ENCODE results near the gene RHOG. TPM values are rescaled to one million over a fixed set of nuclear protein-coding genes. Genes with fewer than 3 reads are reported as not detected.
"Not testable (repeated sequence)": the region's sequence is repeated elsewhere in the genome, so short reads cannot be mapped to it uniquely, and the experiment has no call there.

Gene RHOG
- total and polyA plus RNA-seq, 7 donors = 37.3 to 90.3 (median 48.7) TPM

DNA sequence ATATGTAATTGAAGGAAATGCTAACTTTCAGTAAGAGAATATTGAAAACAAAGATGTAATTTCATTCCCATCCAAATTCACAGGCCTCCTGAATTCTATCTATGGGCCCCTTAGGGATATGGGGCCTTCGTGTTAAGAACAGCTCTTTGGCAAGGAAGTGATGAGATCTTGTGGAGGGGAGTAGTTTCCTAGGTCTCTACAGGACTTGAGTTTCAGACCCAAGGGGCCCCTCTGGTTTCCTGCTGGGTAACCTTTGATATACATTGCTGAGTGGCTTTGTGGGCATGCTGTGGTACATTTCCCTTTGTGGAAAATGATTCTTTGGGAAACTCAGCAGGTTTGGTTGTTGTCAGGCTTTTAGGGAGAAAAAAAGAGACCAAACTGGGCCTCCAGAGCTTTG lies 20.9 kb upstream of the RHOG start:
- Histone ChIP-seq H3K27ac (no peak overlapping the region), H3K4me3 (no peak overlapping the region), H3K9me3 (no peaks in the 10 kb centered on the region), H3K36me3 (no peaks in the 10 kb centered on the region), H3K27me3 (no peaks in the 10 kb centered on the region), H3K4me1 (peaks cover 0 to 79% (median 64%) of the 10 kb centered on the region in 4 donors)
- DNase-seq = no peak
- intact Hi-C loops (cut with DNase I) = no loop called here
- 35 to 66% methylated on average over 1 of the region's 1 CpG for WGBS, 2 donors
- TF ChIP-seq POLR2A (IDR thresholded peaks at IDR 0.05) (no peak), POLR2AphosphoS5 (IDR thresholded peaks at IDR 0.05) (no peak), EP300 (IDR thresholded peaks at IDR 0.05) (no peak)
- TF ChIP-seq, protein P1, sequence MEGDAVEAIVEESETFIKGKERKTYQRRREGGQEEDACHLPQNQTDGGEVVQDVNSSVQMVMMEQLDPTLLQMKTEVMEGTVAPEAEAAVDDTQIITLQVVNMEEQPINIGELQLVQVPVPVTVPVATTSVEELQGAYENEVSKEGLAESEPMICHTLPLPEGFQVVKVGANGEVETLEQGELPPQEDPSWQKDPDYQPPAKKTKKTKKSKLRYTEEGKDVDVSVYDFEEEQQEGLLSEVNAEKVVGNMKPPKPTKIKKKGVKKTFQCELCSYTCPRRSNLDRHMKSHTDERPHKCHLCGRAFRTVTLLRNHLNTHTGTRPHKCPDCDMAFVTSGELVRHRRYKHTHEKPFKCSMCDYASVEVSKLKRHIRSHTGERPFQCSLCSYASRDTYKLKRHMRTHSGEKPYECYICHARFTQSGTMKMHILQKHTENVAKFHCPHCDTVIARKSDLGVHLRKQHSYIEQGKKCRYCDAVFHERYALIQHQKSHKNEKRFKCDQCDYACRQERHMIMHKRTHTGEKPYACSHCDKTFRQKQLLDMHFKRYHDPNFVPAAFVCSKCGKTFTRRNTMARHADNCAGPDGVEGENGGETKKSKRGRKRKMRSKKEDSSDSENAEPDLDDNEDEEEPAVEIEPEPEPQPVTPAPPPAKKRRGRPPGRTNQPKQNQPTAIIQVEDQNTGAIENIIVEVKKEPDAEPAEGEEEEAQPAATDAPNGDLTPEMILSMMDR (IDR thresholded peaks at IDR 0.05) = no peak

DNA sequence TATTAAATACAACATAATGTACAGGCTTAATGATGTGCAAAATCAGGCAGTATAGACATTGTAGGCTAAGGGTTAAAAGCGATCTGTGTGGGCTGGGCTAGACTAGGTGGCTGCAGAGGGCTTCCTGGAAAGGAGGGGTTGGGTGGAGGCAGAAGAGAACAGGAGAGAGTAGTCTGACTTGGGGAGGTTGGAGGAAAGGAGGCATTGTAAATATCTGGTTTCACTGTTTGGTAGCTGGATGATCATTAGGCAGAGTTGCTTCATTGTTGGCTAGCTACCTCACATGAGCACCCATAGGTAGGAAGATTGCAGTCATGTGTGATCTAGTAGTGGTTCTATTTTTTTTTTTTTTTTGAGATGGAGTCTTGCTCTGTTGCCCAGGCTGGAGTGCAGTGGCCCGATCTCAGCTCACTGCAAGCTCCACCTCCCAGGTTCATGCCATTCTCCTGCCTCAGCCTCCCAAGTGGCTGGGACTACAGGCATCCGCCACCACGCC lies 20.2 kb upstream of the RHOG start:
- DNase-seq; H3K27me3 ChIP-seq; H3K36me3 ChIP-seq; H3K9me3 ChIP-seq; intact Hi-C loops (cut with DNase I); H3K4me3 ChIP-seq; H3K27ac ChIP-seq: not testable (repeated sequence)
- peaks cover 0 to 77% (median 63%) of the 10 kb centered on the region in 4 donors for H3K4me1 ChIP-seq
- WGBS, 2 donors = 61 to 62% methylated on average over 4 of the region's 4 CpGs

DNA sequence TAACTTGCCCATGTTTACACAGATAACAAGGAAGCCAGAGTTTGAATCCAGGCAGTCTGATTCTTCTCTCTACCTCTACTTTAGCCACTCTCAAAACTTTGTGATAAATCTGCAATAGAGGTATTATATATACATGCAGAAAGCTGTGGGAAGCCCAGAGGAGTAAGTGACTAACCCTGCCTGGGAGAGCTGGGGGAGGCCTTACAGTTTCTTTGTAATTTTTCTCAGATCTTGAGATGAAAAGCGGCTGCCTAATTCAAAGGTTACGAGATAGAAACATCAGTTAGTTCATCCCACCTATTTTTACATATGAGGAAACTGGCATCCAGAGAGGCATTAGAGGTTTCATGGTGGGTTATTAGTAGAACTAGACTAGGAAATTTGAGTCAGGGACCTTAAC lies 19.6 kb upstream of the RHOG start:
- TF ChIP-seq EP300 (IDR thresholded peaks at IDR 0.05) = no peak
- no peak for TF ChIP-seq POLR2A (IDR thresholded peaks at IDR 0.05)
- TF ChIP-seq POLR2AphosphoS5 (IDR thresholded peaks at IDR 0.05) = no peak
- TF ChIP-seq, protein P1 (IDR thresholded peaks at IDR 0.05) = no peak
- Histone ChIP-seq H3K4me3 (no peak overlapping the region), H3K4me1 (peaks cover 0 to 72% (median 58%) of the 10 kb centered on the region in 4 donors), H3K27me3 (no peaks in the 10 kb centered on the region), H3K36me3 (no peaks in the 10 kb centered on the region), H3K27ac (no peak overlapping the region), H3K9me3 (no peaks in the 10 kb centered on the region)
- DNase-seq = no peak
- intact Hi-C loops (cut with DNase I) = no loop called here
- WGBS, 2 donors = 72 to 91% methylated on average over 2 of the region's 2 CpGs

DNA sequence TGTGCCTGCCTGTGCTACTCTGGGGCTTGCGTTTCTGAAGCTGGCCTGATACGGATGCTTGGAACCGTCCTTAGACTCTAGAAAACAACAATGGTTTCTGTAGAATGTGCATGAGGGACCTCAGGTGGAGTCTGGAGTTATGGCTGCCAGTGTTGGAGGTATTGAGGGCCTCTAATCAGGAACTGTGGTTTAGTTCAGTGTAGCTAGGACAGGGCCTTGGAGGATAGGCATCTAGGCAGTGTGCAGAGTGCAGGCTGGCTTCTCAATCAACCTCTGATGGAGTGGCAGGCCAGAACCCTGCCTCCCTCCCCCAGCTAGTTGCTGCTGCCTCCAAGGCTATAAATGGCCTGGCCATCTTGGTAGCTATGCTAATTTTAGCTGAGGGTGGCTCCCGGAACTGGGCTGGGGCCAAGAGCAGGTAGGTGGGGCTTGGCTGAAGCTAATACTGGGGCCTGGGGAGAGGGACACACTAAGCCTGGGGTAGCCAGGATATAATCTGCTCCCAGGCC lies 18.7 kb upstream of the RHOG start:
- DNase-seq = no peak
- H3K27ac ChIP-seq = peak overlapping the region in 3 of 4 donors; percentile 64 to 100 (median 99)
- no peaks in the 10 kb centered on the region for H3K36me3 ChIP-seq
- peaks cover 0 to 66% (median 54%) of the 10 kb centered on the region in 4 donors for H3K4me1 ChIP-seq
- TF ChIP-seq EP300 (IDR thresholded peaks at IDR 0.05) (no peak), POLR2A (IDR thresholded peaks at IDR 0.05) (no peak), POLR2AphosphoS5 (IDR thresholded peaks at IDR 0.05) (no peak)
- TF ChIP-seq, protein P1 (IDR thresholded peaks at IDR 0.05) = no peak
- H3K27me3 ChIP-seq = no peaks in the 10 kb centered on the region
- no peaks in the 10 kb centered on the region for H3K9me3 ChIP-seq
- intact Hi-C loops (cut with DNase I) = loop anchor here (5.0 kb wide), 1 partner anchor 88 kb away; no protein-coding TSS in a partner anchor
- WGBS, 2 donors = 66 to 68% methylated on average over 4 of the region's 4 CpGs
- H3K4me3 ChIP-seq = peak overlapping the region in 1 of 4 donors; percentile 15

DNA sequence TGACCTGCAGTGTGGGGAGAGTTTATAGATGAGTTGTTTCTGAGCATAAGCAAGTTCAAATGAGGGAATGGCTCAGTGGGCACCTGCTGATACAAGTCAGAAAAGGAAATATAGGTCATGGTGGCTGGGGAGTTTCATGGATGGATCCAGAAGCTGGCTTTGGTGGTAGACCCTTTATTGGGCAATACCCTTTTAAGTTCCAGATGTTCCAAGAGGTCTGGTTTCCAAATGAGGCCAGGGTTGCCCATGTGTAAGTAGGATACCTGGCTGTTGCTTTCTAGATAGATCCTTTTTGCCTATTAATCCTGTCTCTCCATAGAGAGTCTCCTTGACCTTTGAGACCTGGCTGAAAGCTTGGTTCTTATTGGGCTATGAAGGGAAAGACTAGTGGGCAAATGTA lies 16.9 kb upstream of the RHOG start:
- no peaks in the 10 kb centered on the region for H3K27me3 ChIP-seq
- H3K4me3 ChIP-seq = peak overlapping the region; percentile 4 to 94 (median 86)
- DNase-seq = no peak
- H3K27ac ChIP-seq = peak overlapping the region in 3 of 4 donors; percentile 42 to 100 (median 99)
- intact Hi-C loops (cut with DNase I) = loop anchor here (5.0 kb wide), 1 partner anchor 90 kb away; no protein-coding TSS in a partner anchor
- no peaks in the 10 kb centered on the region for H3K9me3 ChIP-seq
- no peaks in the 10 kb centered on the region for H3K36me3 ChIP-seq
- no peak for TF ChIP-seq EP300 (IDR thresholded peaks at IDR 0.05)
- no peak for TF ChIP-seq POLR2AphosphoS5 (IDR thresholded peaks at IDR 0.05)
- TF ChIP-seq, protein P1 (IDR thresholded peaks at IDR 0.05) = no peak
- no peak for TF ChIP-seq POLR2A (IDR thresholded peaks at IDR 0.05)
- peaks cover 0 to 65% (median 55%) of the 10 kb centered on the region in 4 donors for H3K4me1 ChIP-seq
